GM12878 (cell line): Measurements from ENCODE around the gene ZMYM1. TPM values are rescaled to one million over a fixed set of nuclear protein-coding genes. Genes with fewer than 3 reads are reported as not detected.

Experiments used
- ATAC-seq: fragments of 200-7000 bp; cut with Tn5 transposase; 3 replicates; pipeline ENCODE4 v1.9.1; 2020; ENCODE audit warnings: mild to moderate bottlenecking, moderate library complexity
- BruUV-seq: library from RNA; stranded (reverse); fragments of 400-500 nt; replicated peaks from 2 replicates; lab custom pipeline; 2021; lab: Mats Ljungman, UMichigan
- CTCF ChIA-PET: fragments of 300-600 bp; sonication (Branson Sonifier 250); formaldehyde crosslinking; extraction: SDS; loops from one replicate; lab custom pipeline; 2021; ENCODE audit warnings: inconsistent platforms; lab: Yijun Ruan, JAX
- POLR2A ChIA-PET: fragments of 350-600 bp; formaldehyde crosslinking; extraction: SDS; loops from one replicate; lab custom pipeline; 2021; ENCODE audit warnings: inconsistent platforms; lab: Charles Lee
- RAD21 ChIA-PET: fragments of 300-600 bp; sonication (Branson Sonifier 250); formaldehyde crosslinking; loops from one replicate; lab custom pipeline; 2023; ENCODE audit warnings: antibody characterized with exemption; ENCODE audit not compliant: unreplicated experiment; lab: Charles Lee
- SMC1A ChIA-PET: fragments of 300-600 bp; sonication (Branson Sonifier 250); formaldehyde crosslinking; loops from one replicate; lab custom pipeline; 2023; ENCODE audit not compliant: unreplicated experiment, uncharacterized antibody; lab: Charles Lee
- DNase-seq: peaks from one replicate; pipeline ENCODE4 v3.0.0-alpha.2; 2011; ENCODE audit warnings: low read depth, low spot score
- FAIRE-seq: peaks from 3 replicates; lab custom pipeline; 2011; peaks lifted over from hg19 to GRCh38; lab: Jason Lieb, UNC
- H2AFZ ChIP-seq: 2 replicates; pipeline ENCODE4 v1.6.0; 2011; ENCODE audit warnings: low read depth, low read length, control low read depth; ENCODE audit not compliant: control insufficient read depth
- H3K27ac ChIP-seq: 2 replicates; pipeline ENCODE4 v1.5.1; 2011; ENCODE audit warnings: control low read depth; ENCODE audit not compliant: control insufficient read depth, insufficient read depth
- H3K27me3 ChIP-seq, 2 experiments: replicated peaks in 1 of 2; 2 replicates each; pipeline versions ENCODE4 v1.6.0 to v1.6.1; 2011; ENCODE audit warnings: low read length in 1 of 2; ENCODE audit not compliant: control insufficient read depth in 2 of 2, insufficient read depth in 2 of 2
- H3K36me3 ChIP-seq, 2 experiments: 2 replicates each; pipeline ENCODE4 v1.5.1; 2011; ENCODE audit warnings: low read length in 1 of 2; ENCODE audit not compliant: control insufficient read depth in 2 of 2, insufficient read depth in 2 of 2
- H3K4me1 ChIP-seq: 2 replicates; pipeline ENCODE4 v1.6.1; 2011; ENCODE audit warnings: mild to moderate bottlenecking, low read length, moderate library complexity, mixed read lengths; ENCODE audit not compliant: control insufficient read depth, insufficient read depth
- H3K4me2 ChIP-seq: 2 replicates; pipeline ENCODE4 v1.6.0; 2011; ENCODE audit warnings: control low read depth; ENCODE audit not compliant: control insufficient read depth, insufficient read depth
- H3K4me3 ChIP-seq: fragments of 200-600 bp; sonication (generic); 2 replicates; pipeline ENCODE4 v1.5.1; 2016
- H3K79me2 ChIP-seq: 2 replicates; pipeline ENCODE4 v1.6.0; 2011; ENCODE audit warnings: low read length; ENCODE audit not compliant: control insufficient read depth, insufficient read depth
- H3K9ac ChIP-seq: 2 replicates; pipeline ENCODE4 v1.8.0; 2011; ENCODE audit warnings: low read length, control low read depth, mixed read lengths; ENCODE audit not compliant: control insufficient read depth, insufficient read depth
- H3K9me3 ChIP-seq: replicated peaks from 3 replicates; pipeline ENCODE4 v1.5.1; 2011; ENCODE audit warnings: mild to moderate bottlenecking, low read length; ENCODE audit not compliant: control insufficient read depth, insufficient read depth
- H4K20me1 ChIP-seq: 2 replicates; pipeline ENCODE4 v1.6.0; 2011; ENCODE audit not compliant: control insufficient read depth, insufficient read depth
- BRCA1 ChIP-seq: IDR thresholded peaks from 2 replicates; pipeline ENCODE4 v1.6.1; 2011; ENCODE audit warnings: low read depth, low read length, improper control_type of control experiment
- HDAC2 ChIP-seq: fragments of 200-600 bp; sonication (generic); IDR thresholded peaks from 2 replicates; pipeline ENCODE4 v1.6.1; 2017
- NFYA ChIP-seq: IDR thresholded peaks from 2 replicates; pipeline ENCODE4 v1.6.1; 2011; ENCODE audit warnings: low read depth, mild to moderate bottlenecking, low read length, improper control_type of control experiment, borderline replicate concordance
- RAD21 ChIP-seq: IDR thresholded peaks from 2 replicates; pipeline ENCODE4 v1.6.1; 2011; ENCODE audit warnings: mild to moderate bottlenecking, low read depth, low read length, moderate library complexity; ENCODE audit not compliant: insufficient read depth
- RFX5 ChIP-seq: IDR thresholded peaks from 2 replicates; pipeline ENCODE4 v1.6.1; 2011; ENCODE audit warnings: low read depth, low read length, improper control_type of control experiment
- STAT1 ChIP-seq: fragments of 450-650 bp; conservative IDR thresholded peaks from 2 replicates; pipeline ENCODE4 v1.6.1; 2014; ENCODE audit warnings: antibody characterized with exemption, mild to moderate bottlenecking
- TARDBP ChIP-seq: IDR thresholded peaks from 2 replicates; pipeline ENCODE4 v1.6.1; 2016; ENCODE audit warnings: borderline replicate concordance
- TCF12 ChIP-seq: IDR thresholded peaks from 2 replicates; pipeline ENCODE4 v1.6.1; 2011; ENCODE audit warnings: low read depth, mild to moderate bottlenecking, low read length
- in situ Hi-C: fragments of 300-500 bp; cut with MboI; formaldehyde crosslinking; loops from 9 replicates; pipeline ENCODE4 v1.14.3; 2018; ENCODE audit warnings: mixed read lengths
- intact Hi-C: fragments of 100-400 bp; cut with micrococcal nuclease; formaldehyde crosslinking; loops from one replicate; pipeline ENCODE4 v1.14.2; 2022; ENCODE audit not compliant: unreplicated experiment
- polyA plus RNA-seq, 11 experiments: library from polyadenylated mRNA; depleted of rRNA in 4 of 11; unstranded in 6 of 11; stranded (reverse) in 5 of 11; fragments of >200 nt; fragmentation: Nextera tagmentation in 4 of 11; fragmentation: Illumina TruSeq in 1 of 11; extraction: Ambion mirVana in 4 of 11; extraction: Trizol in 1 of 11; gene quantifications; 1 replicate in 1 of 11; 2 replicates in 10 of 11; pipeline versions ENCODE4 v1.2.1 to v1.2.3, GENCODE V29; 2011 to 2016; ENCODE audit warnings: inconsistent platforms in 2 of 11, missing spikeins in 2 of 11, low read depth in 1 of 11
- total RNA-seq, 4 experiments: library from RNA; depleted of rRNA in 3 of 4; stranded (reverse); fragments of >200 nt in 3 of 4; fragmentation: Illumina TruSeq in 1 of 4; extraction: Trizol in 1 of 4; gene quantifications; 2 replicates each; pipeline versions ENCODE4 v1.2.1 to v1.2.3, GENCODE V29; 2013 to 2021
- TF ChIP-seq, protein P1 (sequence below): IDR thresholded peaks from 2 replicates; pipeline ENCODE4 v1.6.1; 2011; ENCODE audit warnings: mild to moderate bottlenecking, low read depth, low read length, moderate library complexity; ENCODE audit not compliant: insufficient replicate concordance
- TF ChIP-seq, protein P2 (sequence below): IDR thresholded peaks from 2 replicates; pipeline ENCODE4 v1.6.1; 2011; ENCODE audit warnings: borderline replicate concordance, low read depth, mild to moderate bottlenecking, moderate library complexity, low read length; ENCODE audit not compliant: insufficient read depth, poor library complexity, severe bottlenecking
- TF ChIP-seq, protein P3 (sequence below): fragments of 450-650 bp; conservative IDR thresholded peaks from 2 replicates; pipeline ENCODE4 v1.6.1; 2017; ENCODE audit warnings: mild to moderate bottlenecking, moderate library complexity

The ZMYM1 gene
- total and polyA plus RNA-seq, 10 of the 15 experiments (the other 5 are each of a cell fraction or from before 2014, with no cell fraction given), result 0.45 to 5.2 (median 1.4) TPM

DNA sequence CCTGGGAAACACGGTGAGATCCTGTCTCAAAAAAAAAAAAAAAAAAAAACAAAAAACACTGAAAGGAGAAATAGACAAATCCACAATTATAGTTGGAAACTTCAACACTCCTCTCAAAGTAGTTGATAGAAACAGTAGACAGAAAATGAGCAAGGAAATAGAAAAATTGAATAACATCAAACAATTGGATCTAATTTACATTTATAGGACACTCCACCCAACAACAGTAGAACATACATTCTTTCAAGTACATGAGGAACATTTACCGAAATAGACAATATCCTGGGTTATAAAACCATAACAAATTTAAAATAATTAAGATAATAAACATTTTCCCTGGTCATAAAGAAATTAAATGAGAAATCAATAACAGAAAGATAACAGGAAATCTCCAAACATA lies 14.9 kb upstream of the ZMYM1 start (continued):
- TF ChIP-seq RAD21 (no peak), BRCA1 (no peak)

DNA sequence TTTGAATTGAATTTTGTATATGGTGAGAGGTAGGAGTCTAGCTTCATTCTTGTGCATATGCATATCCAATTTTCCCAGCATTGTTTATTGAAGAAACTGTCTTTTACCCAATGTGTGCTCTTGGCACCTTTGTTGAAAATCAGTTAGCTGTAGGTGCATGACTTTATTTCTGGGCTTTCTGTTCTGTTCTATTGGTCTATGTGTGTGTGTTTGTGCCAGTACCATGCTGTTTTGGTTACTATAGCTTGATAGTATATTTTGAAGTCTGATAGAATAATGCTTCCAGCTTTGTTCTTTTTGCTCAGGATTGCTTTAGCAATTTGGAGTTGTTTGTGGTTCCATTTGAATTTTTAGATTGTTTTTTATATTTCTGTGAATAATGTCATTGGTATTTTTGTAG lies 9.4 kb upstream of the ZMYM1 start:
- Histone ChIP-seq H3K79me2 (no peaks in the 10 kb centered on the region), H3K27me3 (no peaks in the 10 kb centered on the region), H4K20me1 (no peaks in the 10 kb centered on the region), H2AFZ (no peak overlapping the region), H3K4me3 (no peak overlapping the region), H3K27ac (no peak overlapping the region), H3K9ac (no peak overlapping the region), H3K4me1 (no peaks in the 10 kb centered on the region), H3K9me3 (no peaks in the 10 kb centered on the region; the same call in 2 of the 3 replicates), H3K36me3 (no peaks in the 10 kb centered on the region), H3K4me2 (no peak overlapping the region)
- DNase-seq (no peak), FAIRE-seq (no peak)
- ChIA-PET SMC1A (no interaction called here), CTCF (interaction anchor here (1.2 kb wide), 1 partner anchor 15 kb away, joined by 3 read pairs; no protein-coding TSS in a partner anchor), POLR2A (no interaction called here), RAD21 (no interaction called here)
- BruUV-seq, result no TSS peak
- in situ Hi-C loops (no loop called here), intact Hi-C loops (no loop called here)
- TF ChIP-seq, protein P1, sequence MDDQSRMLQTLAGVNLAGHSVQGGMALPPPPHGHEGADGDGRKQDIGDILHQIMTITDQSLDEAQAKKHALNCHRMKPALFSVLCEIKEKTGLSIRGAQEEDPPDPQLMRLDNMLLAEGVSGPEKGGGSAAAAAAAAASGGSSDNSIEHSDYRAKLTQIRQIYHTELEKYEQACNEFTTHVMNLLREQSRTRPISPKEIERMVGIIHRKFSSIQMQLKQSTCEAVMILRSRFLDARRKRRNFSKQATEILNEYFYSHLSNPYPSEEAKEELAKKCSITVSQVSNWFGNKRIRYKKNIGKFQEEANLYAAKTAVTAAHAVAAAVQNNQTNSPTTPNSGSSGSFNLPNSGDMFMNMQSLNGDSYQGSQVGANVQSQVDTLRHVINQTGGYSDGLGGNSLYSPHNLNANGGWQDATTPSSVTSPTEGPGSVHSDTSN, result no peak
- no peak for TF ChIP-seq RFX5
- TF ChIP-seq, protein P2, sequence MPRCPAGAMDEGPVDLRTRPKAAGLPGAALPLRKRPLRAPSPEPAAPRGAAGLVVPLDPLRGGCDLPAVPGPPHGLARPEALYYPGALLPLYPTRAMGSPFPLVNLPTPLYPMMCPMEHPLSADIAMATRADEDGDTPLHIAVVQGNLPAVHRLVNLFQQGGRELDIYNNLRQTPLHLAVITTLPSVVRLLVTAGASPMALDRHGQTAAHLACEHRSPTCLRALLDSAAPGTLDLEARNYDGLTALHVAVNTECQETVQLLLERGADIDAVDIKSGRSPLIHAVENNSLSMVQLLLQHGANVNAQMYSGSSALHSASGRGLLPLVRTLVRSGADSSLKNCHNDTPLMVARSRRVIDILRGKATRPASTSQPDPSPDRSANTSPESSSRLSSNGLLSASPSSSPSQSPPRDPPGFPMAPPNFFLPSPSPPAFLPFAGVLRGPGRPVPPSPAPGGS, result no peak
- no peak for TF ChIP-seq TCF12
- TF ChIP-seq, protein P3, sequence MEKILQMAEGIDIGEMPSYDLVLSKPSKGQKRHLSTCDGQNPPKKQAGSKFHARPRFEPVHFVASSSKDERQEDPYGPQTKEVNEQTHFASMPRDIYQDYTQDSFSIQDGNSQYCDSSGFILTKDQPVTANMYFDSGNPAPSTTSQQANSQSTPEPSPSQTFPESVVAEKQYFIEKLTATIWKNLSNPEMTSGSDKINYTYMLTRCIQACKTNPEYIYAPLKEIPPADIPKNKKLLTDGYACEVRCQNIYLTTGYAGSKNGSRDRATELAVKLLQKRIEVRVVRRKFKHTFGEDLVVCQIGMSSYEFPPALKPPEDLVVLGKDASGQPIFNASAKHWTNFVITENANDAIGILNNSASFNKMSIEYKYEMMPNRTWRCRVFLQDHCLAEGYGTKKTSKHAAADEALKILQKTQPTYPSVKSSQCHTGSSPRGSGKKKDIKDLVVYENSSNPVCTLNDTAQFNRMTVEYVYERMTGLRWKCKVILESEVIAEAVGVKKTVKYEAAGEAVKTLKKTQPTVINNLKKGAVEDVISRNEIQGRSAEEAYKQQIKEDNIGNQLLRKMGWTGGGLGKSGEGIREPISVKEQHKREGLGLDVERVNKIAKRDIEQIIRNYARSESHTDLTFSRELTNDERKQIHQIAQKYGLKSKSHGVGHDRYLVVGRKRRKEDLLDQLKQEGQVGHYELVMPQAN, result no peak
- TF ChIP-seq TARDBP, result no peak
- no peak for TF ChIP-seq NFYA
- no peak for TF ChIP-seq STAT1
- no peak for TF ChIP-seq HDAC2
- TF ChIP-seq, all 136 proteins: peak for 0
- no peak for ATAC-seq
